GM19043 (cell line): Measurements from ENCODE around the gene OR10J1.
"Not testable (repeated sequence)": the region's sequence is repeated elsewhere in the genome, so short reads cannot be mapped to it uniquely, and the experiment has no call there.

ENCODE experiments used
- ATAC-seq: cut with Tn5 transposase; IDR thresholded peaks from one replicate; pipeline ENCODE4 v1.9.1; 2021; ENCODE audit warnings: low read depth; ENCODE audit not compliant: unreplicated experiment

Gene OR10J1

GRCh38 chr1:159439422-159439821 is at the start of gene OR10J1:
OR10J1 (plus strand) TSS chr1:159439722; CDS start chr1:159439792, 70 bp downstream.
- no peak for ATAC-seq

GRCh38 chr1:159406821-159407220 is 32.7 kb upstream of the OR10J1 start:
- ATAC-seq, result no peak

GRCh38 chr1:159408862-159409400 is 30.6 kb upstream of the OR10J1 start:
- ATAC-seq, result no peak

- ATAC-seq, result no peak
Measured at GRCh38 chr1:159421821-159422220, 17.7 kb upstream of the OR10J1 start.

GRCh38 chr1:159428536-159428935 is 11.0 kb upstream of the OR10J1 start:
- ATAC-seq, result no peak

GRCh38 chr1:159429074-159429861 is 10.3 kb upstream of the OR10J1 start:
- no peak for ATAC-seq

GRCh38 chr1:159430985-159431384 is 8.5 kb upstream of the OR10J1 start:
- ATAC-seq, result no peak

- ATAC-seq, result no peak
Measured at GRCh38 chr1:159431904-159432303, 7.6 kb upstream of the OR10J1 start, which contains the start of gene OR10J4. OR10J4 (plus strand) TSS chr1:159432204.

- ATAC-seq, result no peak
Measured at GRCh38 chr1:159436469-159436868, 3.1 kb upstream of the OR10J1 start.

- no peak for ATAC-seq
Measured at GRCh38 chr1:159441360-159441759, 1.8 kb downstream of the OR10J1 start.

GRCh38 chr1:159442428-159442827 is 2.9 kb downstream of the OR10J1 start:
- no peak for ATAC-seq

GRCh38 chr1:159443066-159443750 is 3.7 kb downstream of the OR10J1 start:
- no peak for ATAC-seq

- ATAC-seq, result no peak
Measured at GRCh38 chr1:159444511-159444910, 5.0 kb downstream of the OR10J1 start.

GRCh38 chr1:159448181-159448580 is 8.7 kb downstream of the OR10J1 start:
- no peak for ATAC-seq

- not testable (repeated sequence) for ATAC-seq
Measured at GRCh38 chr1:159449605-159450004, 10.1 kb downstream of the OR10J1 start.

- ATAC-seq, result no peak
Measured at GRCh38 chr1:159459551-159459950, 20.0 kb downstream of the OR10J1 start.

- no peak for ATAC-seq
Measured at GRCh38 chr1:159465191-159465603, 25.7 kb downstream of the OR10J1 start.

- no peak for ATAC-seq
Measured at GRCh38 chr1:159468321-159468720, 28.8 kb downstream of the OR10J1 start.

GRCh38 chr1:159469921-159470533 is 30.5 kb downstream of the OR10J1 start:
- ATAC-seq, result no peak

- no peak for ATAC-seq
Measured at GRCh38 chr1:159473335-159473734, 33.8 kb downstream of the OR10J1 start.

GRCh38 chr1:159474926-159475325 is 35.4 kb downstream of the OR10J1 start:
- ATAC-seq, result no peak
